PC-3 (cell line): ENCODE measurements around the gene BICRAL.
"Not testable (repeated sequence)": the region's sequence is repeated elsewhere in the genome, so short reads cannot be mapped to it uniquely, and the experiment has no call there.

Source experiments
- EZH2 ChIP-seq: fragments of 300-600 bp; sonication (generic); IDR thresholded peaks from one replicate; pipeline ENCODE4 v1.6.1; 2017; ENCODE audit warnings: antibody characterized with exemption, mild to moderate bottlenecking, low read length; ENCODE audit not compliant: unreplicated experiment
- TF ChIP-seq, protein P1 (sequence below): fragments of 300-600 bp; sonication (generic); conservative IDR thresholded peaks from 2 replicates; pipeline ENCODE4 v1.5.1; 2017; ENCODE audit warnings: antibody characterized with exemption, low read depth, mild to moderate bottlenecking, low read length

DNA sequence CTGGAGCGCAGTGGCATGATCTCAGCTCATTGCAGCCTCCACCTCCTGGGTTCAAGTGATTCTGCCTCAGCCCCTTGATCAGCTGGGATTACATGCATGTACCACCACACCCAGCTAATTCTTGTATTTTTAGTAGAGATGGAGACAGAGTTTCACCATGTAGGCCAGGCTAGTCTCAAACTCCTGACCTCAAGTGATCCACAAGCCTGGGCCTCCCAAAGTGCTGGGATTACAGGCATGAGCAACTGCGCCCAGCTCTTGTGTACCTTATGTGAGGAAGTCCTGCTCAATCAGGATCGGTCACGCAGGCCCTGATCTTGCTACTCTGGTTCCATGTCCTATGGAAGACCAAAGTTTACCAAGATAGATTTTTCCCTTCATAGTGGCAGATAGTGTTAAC lies 106.3 kb downstream of the BICRAL start:
- TF ChIP-seq, protein P1, sequence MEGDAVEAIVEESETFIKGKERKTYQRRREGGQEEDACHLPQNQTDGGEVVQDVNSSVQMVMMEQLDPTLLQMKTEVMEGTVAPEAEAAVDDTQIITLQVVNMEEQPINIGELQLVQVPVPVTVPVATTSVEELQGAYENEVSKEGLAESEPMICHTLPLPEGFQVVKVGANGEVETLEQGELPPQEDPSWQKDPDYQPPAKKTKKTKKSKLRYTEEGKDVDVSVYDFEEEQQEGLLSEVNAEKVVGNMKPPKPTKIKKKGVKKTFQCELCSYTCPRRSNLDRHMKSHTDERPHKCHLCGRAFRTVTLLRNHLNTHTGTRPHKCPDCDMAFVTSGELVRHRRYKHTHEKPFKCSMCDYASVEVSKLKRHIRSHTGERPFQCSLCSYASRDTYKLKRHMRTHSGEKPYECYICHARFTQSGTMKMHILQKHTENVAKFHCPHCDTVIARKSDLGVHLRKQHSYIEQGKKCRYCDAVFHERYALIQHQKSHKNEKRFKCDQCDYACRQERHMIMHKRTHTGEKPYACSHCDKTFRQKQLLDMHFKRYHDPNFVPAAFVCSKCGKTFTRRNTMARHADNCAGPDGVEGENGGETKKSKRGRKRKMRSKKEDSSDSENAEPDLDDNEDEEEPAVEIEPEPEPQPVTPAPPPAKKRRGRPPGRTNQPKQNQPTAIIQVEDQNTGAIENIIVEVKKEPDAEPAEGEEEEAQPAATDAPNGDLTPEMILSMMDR: not testable (repeated sequence)
- not testable (repeated sequence) for TF ChIP-seq EZH2
